HL-60 (cell line): ENCODE data around the gene IBSP.

Experiments
- GABPA ChIP-seq: IDR thresholded peaks from 2 replicates; pipeline ENCODE4 v1.6.1; 2012; ENCODE audit warnings: low read depth
- POLR2AphosphoS5 ChIP-seq: IDR thresholded peaks from 2 replicates; pipeline ENCODE4 v1.6.1; 2012; ENCODE audit warnings: low read depth
- REST ChIP-seq: IDR thresholded peaks from 2 replicates; pipeline ENCODE4 v1.6.1; 2012; ENCODE audit warnings: low read depth; ENCODE audit not compliant: insufficient replicate concordance
- TF ChIP-seq, protein P1 (sequence below): IDR thresholded peaks from one replicate; pipeline ENCODE4 v1.5.1; 2011; ENCODE audit warnings: low read length, control low read depth, inconsistent platforms; ENCODE audit not compliant: insufficient read depth

- TF ChIP-seq POLR2AphosphoS5 (no peak), REST (no peak), GABPA (no peak)
- TF ChIP-seq, protein P1, sequence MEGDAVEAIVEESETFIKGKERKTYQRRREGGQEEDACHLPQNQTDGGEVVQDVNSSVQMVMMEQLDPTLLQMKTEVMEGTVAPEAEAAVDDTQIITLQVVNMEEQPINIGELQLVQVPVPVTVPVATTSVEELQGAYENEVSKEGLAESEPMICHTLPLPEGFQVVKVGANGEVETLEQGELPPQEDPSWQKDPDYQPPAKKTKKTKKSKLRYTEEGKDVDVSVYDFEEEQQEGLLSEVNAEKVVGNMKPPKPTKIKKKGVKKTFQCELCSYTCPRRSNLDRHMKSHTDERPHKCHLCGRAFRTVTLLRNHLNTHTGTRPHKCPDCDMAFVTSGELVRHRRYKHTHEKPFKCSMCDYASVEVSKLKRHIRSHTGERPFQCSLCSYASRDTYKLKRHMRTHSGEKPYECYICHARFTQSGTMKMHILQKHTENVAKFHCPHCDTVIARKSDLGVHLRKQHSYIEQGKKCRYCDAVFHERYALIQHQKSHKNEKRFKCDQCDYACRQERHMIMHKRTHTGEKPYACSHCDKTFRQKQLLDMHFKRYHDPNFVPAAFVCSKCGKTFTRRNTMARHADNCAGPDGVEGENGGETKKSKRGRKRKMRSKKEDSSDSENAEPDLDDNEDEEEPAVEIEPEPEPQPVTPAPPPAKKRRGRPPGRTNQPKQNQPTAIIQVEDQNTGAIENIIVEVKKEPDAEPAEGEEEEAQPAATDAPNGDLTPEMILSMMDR: no peak
These were observed 12.6 kb downstream of the IBSP start for GRCh38 chr4:87811977-87812376.
